Fibroblast of villous mesenchyme (primary cell): ENCODE results near the gene F8A2. TPM values are rescaled to one million over a fixed set of nuclear protein-coding genes. Genes with fewer than 3 reads are reported as not detected.

Experiments
- DNase-seq: peaks from one replicate; pipeline ENCODE4 v3.0.0-alpha.2; 2010; ENCODE audit warnings: low read depth
- H3K4me3 ChIP-seq: 2 replicates; pipeline ENCODE4 v1.5.1; 2011; ENCODE audit warnings: low read depth, mild to moderate bottlenecking, low read length
- CTCF ChIP-seq: IDR thresholded peaks from 2 replicates; pipeline ENCODE4 v1.5.1; 2012; ENCODE audit warnings: low read depth, mild to moderate bottlenecking, low read length; ENCODE audit not compliant: insufficient read depth
- small RNA-seq: library from RNA; depleted of rRNA; stranded (forward); fragments of <200 nt; gene quantifications from one replicate; pipeline ENCODE3, GENCODE V24; 2012
- total RNA-seq: library from RNA; depleted of rRNA; stranded (reverse); fragments of >200 nt; gene quantifications from 2 replicates; pipeline ENCODE4 v1.2.3, GENCODE V29; 2012

The F8A2 gene
- total RNA-seq, 1 donor, result not detected

- no peak for DNase-seq
- no peak overlapping the region for H3K4me3 ChIP-seq
- no peak for TF ChIP-seq CTCF
Measured at GRCh38 chrX:155406429-155406828, 24.5 kb downstream of the F8A2 start.

GRCh38 chrX:155417769-155418168 is 35.9 kb downstream of the F8A2 start:
- H3K4me3 ChIP-seq, result no peak overlapping the region
- TF ChIP-seq CTCF, result no peak
- no peak for DNase-seq

Small RNAs within 50 kb of the gene (small RNA-seq; reads per million reads assigned to genes)
- not detected for gene MIR1184-2

Other genes with a start within 250 kb of the F8A2 start
- 60.2 and 78.6 TPM in 2 replicates for gene VBP1, start 165.6 kb upstream of the F8A2 start, total RNA-seq
- gene RAB39B, start 117.6 kb upstream of the F8A2 start, total RNA-seq, result under 0.01 and 0.43 TPM in 2 replicates
- gene CLIC2, start 47.5 kb upstream of the F8A2 start, total RNA-seq, result 1.3 and 2.6 TPM in 2 replicates
- gene F8A3, start 76.5 kb downstream of the F8A2 start, total RNA-seq, result 2.3 and 2.6 TPM in 2 replicates
- 0.32 and 0.43 TPM in 2 replicates for gene SPRY3, start 230.5 kb downstream of the F8A2 start, total RNA-seq
- 17.7 and 20.3 TPM in 2 replicates for gene TMLHE, start 230.9 kb downstream of the F8A2 start, total RNA-seq